KG1 (cell line): ENCODE results near the gene FES.

Experiments used
- DNase-seq: peaks from one replicate; lab custom pipeline; 2025; lab: John Stamatoyannopoulos, UW

FES gene

DNA sequence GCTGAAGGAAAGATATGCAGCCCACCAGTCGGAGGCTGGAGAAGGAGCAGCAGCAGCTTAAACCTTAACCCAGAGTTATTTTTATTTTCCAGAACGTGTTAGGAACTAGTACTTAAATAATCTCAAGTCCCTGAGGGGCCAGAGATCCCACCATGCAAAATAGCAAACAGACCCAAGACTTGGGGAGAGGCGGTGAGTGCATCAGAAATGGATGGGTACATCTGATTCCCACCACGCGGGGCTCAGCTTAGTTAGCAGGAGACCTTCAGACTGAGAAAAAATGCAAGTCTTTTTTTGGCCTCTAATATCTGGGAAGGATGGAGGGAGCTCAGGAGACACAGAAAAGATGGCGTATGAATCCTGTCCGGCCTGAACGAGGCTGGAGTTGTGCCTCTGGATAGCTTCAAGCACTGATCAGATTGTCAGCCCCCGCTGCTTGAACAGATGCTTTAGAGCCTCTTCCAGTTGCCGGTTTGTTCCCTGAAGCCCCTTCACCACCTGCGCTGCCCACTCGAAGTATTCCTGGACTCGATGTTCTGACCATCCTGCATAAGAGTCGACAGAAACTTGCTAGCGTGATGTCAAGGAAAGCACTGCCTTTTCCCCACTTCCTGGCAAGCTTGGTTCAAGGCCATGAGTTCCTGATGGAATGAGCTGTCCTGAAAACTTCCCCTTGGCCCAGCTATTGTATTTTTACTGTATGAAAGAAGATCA lies 46.7 kb downstream of the FES start:
- DNase-seq: no peak

DNA sequence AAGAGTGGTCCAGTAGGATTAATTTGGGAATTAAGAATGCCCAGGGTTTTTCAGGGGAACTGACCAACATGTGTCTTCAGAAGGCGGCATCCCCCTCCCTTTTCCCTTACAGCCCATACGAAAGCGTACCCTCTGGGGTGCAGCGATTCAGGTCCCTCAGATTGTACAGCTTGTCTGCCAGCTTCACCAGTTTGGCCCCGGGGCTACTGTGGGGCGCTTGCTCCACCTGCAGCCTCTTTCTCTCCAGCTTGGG lies 47.2 kb downstream of the FES start:
- no peak for DNase-seq

DNA sequence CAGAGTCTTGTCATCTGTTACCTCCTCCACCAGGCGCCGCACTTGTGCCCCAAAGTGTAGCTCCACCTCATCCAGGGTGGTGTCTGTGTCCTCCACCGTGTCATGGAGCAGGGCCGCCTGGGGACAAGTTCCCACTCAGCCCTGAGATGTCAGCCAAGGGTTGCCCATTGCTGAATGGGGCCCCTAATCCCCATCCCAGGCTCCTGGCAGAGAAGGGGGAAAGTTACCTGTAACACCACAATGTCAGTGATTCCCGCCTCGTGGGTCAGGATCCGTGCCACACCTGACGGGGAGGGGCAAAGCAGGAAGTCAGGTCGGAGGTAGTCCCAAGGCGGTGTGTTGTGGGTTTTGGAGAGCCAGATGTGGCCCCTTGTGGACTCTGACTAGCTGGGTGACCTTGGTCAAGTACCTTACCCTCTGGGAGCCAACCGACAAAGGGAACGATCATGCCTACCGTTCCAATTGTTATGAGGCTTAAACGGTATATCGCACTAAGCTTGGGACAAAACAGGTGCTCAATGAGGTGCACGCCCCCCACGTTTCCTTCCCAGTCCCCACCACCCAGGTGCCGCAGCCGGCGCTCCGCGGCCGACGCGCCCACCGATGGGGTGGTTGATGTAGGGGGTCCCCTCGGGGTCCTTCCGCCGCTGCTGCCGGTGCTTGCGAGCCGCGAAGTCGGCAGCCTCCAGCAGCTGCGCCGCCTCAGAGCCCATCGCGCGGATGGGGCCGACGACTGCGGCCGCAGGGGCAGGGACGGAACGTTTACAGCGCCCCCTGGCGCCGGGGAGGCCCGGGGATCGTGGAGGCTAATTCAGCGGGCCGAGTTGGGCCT lies 47.7 kb downstream of the FES start, which contains the start of gene HDDC3:
Gene HDDC3 (minus strand): TSS at position 722 of the 832 bp plus-strand sequence. CDS start 9 bp downstream, at position 713.
- DNase-seq: peak; percentile 87

DNA sequence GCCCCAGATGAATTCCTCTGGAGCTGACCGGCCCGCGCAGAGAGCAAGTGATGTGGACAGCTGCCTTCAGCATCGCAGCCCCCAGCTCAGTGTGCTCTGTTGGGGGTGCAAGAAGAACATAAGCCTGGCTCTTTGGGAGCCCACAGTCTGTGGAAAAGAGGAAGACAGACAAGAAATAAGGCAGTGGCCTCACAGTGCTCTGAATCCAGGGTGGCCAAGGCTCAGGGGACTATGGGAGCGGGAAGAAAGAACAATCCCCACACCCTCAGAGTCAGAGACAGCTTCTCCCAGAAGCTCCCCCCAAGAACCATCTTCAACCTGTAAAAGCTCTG lies 48.3 kb downstream of the FES start:
- DNase-seq: no peak

DNA sequence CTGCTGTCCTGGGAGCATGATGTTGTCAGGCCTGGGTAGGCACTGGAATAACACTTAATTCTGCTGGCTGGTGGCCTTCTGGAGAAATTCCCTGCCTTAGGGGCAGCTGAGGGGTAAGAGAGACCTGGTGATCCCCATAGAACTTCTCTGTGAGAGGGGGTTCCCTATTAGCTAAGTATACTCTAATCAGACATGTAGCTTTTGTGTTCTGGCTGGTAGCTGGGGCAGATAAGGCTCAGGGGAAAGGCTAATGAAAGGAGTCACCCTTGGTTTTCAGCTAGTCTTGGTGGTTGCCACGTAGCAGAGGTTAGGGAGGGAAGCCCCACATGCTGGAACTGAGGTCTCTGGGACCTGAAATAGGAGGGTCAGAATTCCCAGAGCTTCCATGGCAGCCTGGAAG lies 49.0 kb downstream of the FES start:
- DNase-seq: no peak

DNA sequence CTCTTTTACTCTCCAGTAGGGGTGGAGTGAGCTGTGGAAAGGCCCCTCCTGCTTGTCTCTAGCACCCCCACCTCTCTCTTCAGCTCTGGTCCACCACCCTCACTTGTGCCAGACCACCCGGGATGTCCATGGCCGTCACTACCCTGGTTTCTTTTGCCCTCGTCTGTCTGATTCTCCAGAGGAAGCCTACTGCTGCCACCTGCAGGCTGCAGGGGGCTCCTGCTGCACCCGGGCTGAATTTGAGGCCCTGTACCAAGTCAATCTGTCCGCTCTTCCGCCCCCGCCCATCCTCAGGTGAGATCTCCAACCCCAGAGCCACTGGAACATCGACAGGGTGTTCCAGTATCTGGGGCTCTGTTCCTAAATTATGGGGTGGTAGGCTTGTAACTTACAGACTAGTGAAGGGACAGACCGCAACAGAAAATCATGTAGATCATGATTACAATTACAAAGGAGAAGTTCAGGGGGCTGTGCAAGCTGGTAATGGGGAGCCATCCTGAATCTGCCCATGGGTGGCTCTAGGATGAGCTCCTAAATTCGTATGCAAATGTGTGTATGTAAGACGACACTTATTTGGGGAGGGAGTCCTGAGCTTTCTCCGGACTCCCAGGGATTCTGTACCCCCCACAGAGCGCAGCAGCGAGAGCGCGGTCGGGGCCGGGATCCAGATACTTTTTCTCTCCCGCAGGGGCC lies 50.1 kb downstream of the FES start:
- peak; percentile 64 for DNase-seq

DNA sequence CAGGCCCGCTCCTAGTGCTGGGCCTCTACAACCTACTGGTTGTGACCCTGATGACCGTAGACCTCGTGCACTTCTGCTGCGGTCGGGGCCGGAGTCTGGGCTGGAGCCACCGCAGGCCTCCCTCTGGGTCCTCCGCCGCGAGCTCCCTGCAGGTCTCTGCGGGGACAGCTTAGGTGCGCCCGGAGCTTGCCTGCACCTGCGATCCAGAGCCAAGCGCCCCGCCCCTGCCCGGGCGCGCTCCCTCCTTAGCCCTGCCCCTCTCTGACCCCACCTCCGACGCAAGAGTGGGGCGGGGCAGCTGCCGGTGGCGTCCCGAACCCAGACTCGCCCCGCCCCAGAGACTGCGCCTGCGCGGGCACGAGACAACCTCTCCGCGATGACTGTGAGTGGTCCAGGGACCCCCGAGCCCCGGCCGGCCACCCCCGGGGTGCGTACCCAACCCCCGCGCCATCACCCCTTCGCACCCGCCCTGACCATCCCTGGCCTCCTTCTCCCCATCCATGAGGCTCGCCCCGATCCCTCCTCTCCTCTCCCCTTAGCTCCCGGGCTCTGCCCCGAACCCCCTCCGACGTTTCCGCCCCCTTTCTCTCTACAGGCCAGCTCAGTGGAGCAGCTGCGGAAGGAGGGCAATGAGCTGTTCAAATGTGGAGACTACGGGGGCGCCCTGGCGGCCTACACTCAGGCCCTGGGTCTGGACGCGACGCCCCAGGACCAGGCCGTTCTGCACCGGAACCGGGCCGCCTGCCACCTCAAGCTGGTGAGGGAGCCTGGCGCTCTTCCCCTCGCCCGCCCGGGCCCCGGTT lies 50.8 kb downstream of the FES start, which contains the start of gene UNC45A:
Gene UNC45A (plus strand): TSS at position 337 of the 803 bp plus-strand sequence. CDS start 40 bp downstream, at position 377.
- DNase-seq: peak; percentile 78

DNA sequence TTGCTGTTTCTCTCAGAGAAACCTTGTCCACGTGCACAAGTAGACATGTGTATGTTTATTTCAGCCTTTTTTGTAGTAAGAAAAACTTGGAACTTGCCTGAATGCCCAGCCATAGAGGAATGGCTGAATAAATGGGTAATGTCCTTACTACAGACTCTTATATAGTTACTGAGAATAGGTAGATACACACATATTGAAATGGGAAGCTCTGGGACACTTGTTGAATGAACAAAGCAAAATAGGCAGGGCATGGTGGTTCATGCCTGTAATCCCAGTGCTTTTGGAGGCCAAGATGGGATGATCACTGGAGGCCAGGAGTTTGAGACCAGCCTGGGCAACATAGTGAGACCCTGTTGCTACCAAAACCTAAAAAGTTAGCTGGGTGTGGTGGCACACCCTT lies 52.5 kb downstream of the FES start:
- no peak for DNase-seq

DNA sequence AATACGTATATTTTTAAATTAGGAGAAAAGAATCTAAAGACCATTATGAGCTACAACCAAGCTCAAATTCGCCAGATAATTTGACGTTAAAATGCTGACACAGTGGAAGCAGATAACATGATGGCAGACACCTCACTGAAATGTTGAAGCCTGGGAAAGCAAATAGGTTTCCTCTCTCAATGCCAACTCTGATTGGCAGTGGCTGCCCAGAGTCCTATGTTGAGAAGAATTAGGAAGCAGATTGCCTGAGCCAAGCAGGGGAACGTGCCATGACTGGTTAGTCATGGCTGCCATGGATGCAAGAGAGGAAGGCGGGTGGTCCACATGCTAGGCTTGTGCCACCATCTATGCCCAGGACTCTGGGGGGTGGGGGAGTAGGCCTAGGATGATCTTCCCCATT lies 54.0 kb downstream of the FES start:
- DNase-seq: no peak

DNA sequence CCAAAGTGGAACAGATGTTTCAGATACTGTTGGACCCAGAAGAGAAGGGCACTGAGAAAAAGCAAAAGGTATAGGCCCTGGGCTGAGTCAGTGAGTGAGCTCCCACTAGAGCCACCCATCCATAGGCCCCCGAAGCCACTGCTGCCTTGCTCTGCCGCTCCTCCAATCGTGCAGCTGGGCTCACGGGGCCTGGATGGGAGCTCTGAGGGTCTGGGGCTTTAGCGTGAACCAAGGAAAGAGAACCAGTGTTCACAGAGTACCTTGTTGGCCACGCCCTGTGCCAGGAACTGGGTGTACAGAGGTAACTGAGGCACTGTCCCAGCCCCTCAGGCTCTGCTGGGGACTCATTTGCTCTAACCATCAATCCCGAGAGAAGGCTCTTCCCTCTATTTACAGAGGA lies 55.5 kb downstream of the FES start:
- no peak for DNase-seq

DNA sequence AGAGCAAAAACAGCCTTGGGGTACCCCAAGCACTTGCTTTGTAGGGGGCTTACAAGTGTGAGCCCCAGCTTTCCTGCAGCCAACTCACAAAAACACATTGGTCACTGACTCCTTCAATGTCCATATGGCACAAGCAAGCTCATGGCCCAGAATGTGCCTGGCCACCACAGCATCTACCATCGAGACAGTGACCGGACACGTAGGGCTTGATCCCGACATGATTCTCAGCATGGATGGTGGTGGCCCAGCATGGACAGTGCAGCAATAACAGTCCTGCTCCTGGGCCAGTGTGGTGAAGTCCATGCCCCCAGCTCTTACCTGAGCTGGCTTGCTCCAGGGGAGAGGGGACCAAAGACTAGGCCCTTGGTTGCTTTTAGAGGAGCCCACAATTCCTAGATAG lies 56.7 kb downstream of the FES start:
- DNase-seq: no peak

DNA sequence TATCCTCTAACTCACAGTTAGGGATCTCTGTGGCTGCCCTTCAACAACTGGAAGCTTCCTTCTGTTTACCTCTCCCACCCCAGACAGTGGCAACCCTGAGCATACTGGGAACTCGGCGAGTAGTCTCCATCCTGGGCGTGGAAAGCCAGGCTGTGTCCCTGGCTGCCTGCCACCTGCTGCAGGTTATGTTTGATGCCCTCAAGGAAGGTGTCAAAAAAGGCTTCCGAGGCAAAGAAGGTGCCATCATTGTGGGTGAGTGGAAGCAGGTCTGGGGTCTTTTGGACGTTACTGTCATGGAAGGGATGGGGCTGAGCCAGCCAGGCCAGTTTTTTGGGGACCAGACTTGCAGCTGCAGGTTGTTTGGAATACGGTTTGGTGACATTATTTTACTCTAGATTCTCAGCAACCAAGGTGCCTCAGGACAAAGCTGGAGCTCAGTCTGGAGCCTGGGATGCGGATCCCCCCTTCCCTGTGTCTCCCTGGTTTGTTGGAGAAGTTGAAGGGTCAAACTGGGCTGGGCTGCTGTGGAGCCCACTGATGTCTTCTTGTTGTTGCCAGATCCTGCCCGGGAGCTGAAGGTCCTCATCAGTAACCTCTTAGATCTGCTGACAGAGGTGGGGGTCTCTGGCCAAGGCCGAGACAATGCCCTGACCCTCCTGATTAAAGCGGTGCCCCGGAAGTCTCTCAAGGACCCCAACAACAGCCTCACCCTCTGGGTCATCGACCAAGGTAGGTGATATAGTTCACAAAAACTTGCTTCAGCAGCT lies 58.2 kb downstream of the FES start:
- DNase-seq: no peak

DNA sequence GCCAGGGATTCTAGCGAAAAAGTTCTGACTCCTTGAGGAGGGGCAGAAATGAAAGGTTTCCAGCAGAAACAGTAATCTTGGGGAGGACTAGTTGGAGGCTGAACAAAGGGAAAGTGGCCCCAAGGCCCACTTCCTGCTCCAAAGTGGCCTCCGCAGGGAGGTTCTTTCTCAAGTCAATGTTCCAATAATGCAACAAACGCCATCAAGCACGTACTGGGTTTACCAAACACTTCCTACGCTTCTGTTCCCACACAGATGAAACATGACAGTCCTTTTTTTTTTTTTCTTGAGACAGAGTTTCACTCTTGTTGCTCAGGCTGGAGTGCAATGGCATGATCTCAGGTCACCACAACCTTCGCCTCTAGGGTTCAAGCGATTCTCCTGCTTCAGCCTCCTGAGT lies 60.8 kb downstream of the FES start:
- no peak for DNase-seq
